ENCODE data around the gene ZBTB8OS. TPM values are rescaled to one million over a fixed set of nuclear protein-coding genes. Genes with fewer than 3 reads are reported as not detected.
A peak's percentile ranks its signal among the peaks of the same experiment; 100 is the strongest.

ZBTB8OS gene
- total RNA-seq, 1 experiment from 2014 or later = 49.2 TPM

DNA sequence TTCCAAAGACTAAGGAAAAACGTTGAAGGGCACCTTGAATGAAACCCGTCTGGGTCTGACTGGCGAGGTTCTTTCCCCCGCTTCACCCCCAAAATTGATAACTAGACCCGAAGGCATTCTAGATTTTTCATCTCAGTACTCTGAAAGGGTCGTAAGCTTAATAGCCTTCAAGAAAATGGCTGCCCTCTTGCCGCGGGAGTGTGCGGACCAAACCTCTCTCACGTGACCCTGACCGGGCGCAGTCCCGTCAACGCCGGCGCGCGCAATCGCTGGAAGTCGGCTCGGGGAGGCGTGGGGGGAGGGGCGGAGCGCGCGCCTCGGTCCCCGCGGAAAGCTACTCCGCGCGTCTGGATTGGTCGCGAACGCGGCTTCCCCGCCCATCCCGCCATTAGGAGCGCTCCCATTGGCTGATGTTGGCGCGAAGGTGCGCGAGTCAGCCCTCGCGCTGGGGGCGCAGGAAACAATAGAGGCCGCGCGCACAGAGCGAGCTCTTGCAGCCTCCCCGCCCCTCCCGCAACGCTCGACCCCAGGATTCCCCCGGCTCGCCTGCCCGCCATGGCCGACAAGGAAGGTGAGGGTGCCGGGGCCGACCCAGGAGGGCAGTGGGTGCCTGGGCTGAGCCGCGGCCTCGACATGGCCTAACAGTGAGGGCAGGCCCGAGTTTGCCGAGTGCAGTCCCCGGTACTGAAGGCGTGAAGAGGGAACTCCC is 556 bp upstream of the ZBTB8OS start, which contains the start of gene RBBP4:
TSS of gene RBBP4 (plus strand) at position 457 of the 709 bp plus-strand sequence. CDS start at position 556, 99 bp downstream.
- Histone ChIP-seq H3K36me3 (ENCODE audit: control insufficient read depth in 1 of 2, insufficient read depth in 2 of 2, low read length in 2 of 2) (peaks cover 16 to 34% of the 10 kb centered on the region in 2 experiments), H2AFZ (ENCODE audit: low read depth, low read length, poor library complexity, severe bottlenecking) (peak within 1 kb of the TSS; percentile 70), H4K20me1 (ENCODE audit: insufficient read depth) (peaks cover 5% of the 10 kb centered on the region; the same call in 1 of the 2 replicates), H3K9me2 (ENCODE audit: insufficient read depth) (no peaks in the 10 kb centered on the region), H3K27ac (ENCODE audit: low read depth, low read length) (peak within 1 kb of the TSS; percentile 95), H3K79me2 (ENCODE audit: insufficient read depth, low read length) (peaks cover 93% of the 10 kb centered on the region), H3K4me2 (ENCODE audit: low read length) (peak within 1 kb of the TSS; percentile 98), H3K9me3 (ENCODE audit: control insufficient read depth in 1 of 2, insufficient read depth in 1 of 2, low read depth in 1 of 2, low read length in 2 of 2) (no peaks in the 10 kb centered on the region), H3K4me3 (replicated peaks in 1 of 2; ENCODE audit: low read depth in 1 of 2, low read length in 2 of 2) (peak within 1 kb of the TSS; percentile 89 to 99), H3K27me3 (ENCODE audit: insufficient read depth, low read length) (no peaks in the 10 kb centered on the region), H3K9ac (ENCODE audit: low read length) (peak within 1 kb of the TSS; percentile 99), H3K4me1 (ENCODE audit: control insufficient read depth in 1 of 2, insufficient read depth in 2 of 2, low read length in 2 of 2) (peaks cover 11 to 25% of the 10 kb centered on the region in 2 experiments; a peak in 3 of 4 replicates)
- ATAC-seq = peak; percentile 90
- ChIA-PET CTCF (interaction anchor here (0.8 to 1.4 kb wide), 4 partner anchors 41 to 202 kb away, joined by 3 to 6 read pairs (median 4); no protein-coding TSS in a partner anchor), POLR2A (interaction anchor here (0.7 to 1.3 kb wide), 8 partner anchors 9 to 314 kb away, joined by 3 to 8 read pairs (median 3); partner anchors contain the start of gene RNF19B), RAD21 (ENCODE audit: low non-redundant PET in 1 of 2, low total read pairs in 2 of 2, uncharacterized antibody in 2 of 2, unreplicated experiment in 2 of 2) (interaction anchor here (0.5 to 1.0 kb wide), 2 partner anchors 38 to 131 kb away, joined by 3 read pairs; no protein-coding TSS in a partner anchor)
- DNase-seq (ENCODE audit: low read depth, low spot score) = peak; percentile 91
- TF ChIP-seq ZNF274 (IDR thresholded peaks at IDR 0.05; ENCODE audit: low read depth, low read length) (no peak), ZFX (IDR thresholded peaks at IDR 0.05) (peak; percentile 99), YY1 (IDR thresholded peaks at IDR 0.05; ENCODE audit: extremely low read depth, insufficient replicate concordance, low read depth, low read length) (peak; percentile 93), ELF1 (IDR thresholded peaks at IDR 0.05; ENCODE audit: borderline replicate concordance, low read depth) (no peak), EZH2 (IDR thresholded peaks at IDR 0.05) (no peak), POLR2AphosphoS5 (IDR thresholded peaks at IDR 0.05; ENCODE audit: low read depth, low read length) (peak; percentile 84), SIN3A (IDR thresholded peaks at IDR 0.05; ENCODE audit: low read depth) (peak; percentile 84), JUND (IDR thresholded peaks at IDR 0.05) (no peak; the same call in 1 of the 2 replicates), EGR1 (IDR thresholded peaks at IDR 0.05; ENCODE audit: low read depth) (peak; percentile 28), POLR2A (IDR thresholded peaks at IDR 0.05; ENCODE audit: borderline replicate concordance, extremely low read depth, insufficient read depth, insufficient read length) (peak; percentile 14), SP1 (IDR thresholded peaks at IDR 0.05; ENCODE audit: low read depth) (peak; percentile 84)
- TF ChIP-seq, protein P1, sequence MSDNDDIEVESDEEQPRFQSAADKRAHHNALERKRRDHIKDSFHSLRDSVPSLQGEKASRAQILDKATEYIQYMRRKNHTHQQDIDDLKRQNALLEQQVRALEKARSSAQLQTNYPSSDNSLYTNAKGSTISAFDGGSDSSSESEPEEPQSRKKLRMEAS (IDR thresholded peaks at IDR 0.05) = peak; percentile 92
- TF ChIP-seq, protein P2, sequence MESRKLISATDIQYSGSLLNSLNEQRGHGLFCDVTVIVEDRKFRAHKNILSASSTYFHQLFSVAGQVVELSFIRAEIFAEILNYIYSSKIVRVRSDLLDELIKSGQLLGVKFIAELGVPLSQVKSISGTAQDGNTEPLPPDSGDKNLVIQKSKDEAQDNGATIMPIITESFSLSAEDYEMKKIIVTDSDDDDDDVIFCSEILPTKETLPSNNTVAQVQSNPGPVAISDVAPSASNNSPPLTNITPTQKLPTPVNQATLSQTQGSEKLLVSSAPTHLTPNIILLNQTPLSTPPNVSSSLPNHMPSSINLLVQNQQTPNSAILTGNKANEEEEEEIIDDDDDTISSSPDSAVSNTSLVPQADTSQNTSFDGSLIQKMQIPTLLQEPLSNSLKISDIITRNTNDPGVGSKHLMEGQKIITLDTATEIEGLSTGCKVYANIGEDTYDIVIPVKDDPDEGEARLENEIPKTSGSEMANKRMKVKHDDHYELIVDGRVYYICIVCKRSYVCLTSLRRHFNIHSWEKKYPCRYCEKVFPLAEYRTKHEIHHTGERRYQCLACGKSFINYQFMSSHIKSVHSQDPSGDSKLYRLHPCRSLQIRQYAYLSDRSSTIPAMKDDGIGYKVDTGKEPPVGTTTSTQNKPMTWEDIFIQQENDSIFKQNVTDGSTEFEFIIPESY (IDR thresholded peaks at IDR 0.05; ENCODE audit: extremely low read depth, insufficient replicate concordance, low read length) = peak; percentile 73
- BruUV-seq (replicated peaks) = no TSS peak
- intact Hi-C loops (cut with micrococcal nuclease) = loop anchor here (1.0 to 10.0 kb wide), 3 partner anchors 111 to 202 kb away; no protein-coding TSS in a partner anchor

All from HCT116 (cell line).